Stimulated activated CD8-positive, alpha-beta memory T cell treated with anti-CD3 and anti-CD28 coated beads, Interleukin-4, amount 100 ng/mL, for 1 hour (primary cell): ENCODE measurements around the gene KRTAP4-3.
"Not testable (repeated sequence)": the region's sequence is repeated elsewhere in the genome, so short reads cannot be mapped to it uniquely, and the experiment has no call there.

ENCODE experiments used
- DNase-seq, 2 donors: peaks; one replicate each; pipeline ENCODE4 v3.0.0-alpha.2; 2020; ENCODE audit warnings: low read depth in 2 of 2, low spot score in 1 of 2

The KRTAP4-3 gene

DNA sequence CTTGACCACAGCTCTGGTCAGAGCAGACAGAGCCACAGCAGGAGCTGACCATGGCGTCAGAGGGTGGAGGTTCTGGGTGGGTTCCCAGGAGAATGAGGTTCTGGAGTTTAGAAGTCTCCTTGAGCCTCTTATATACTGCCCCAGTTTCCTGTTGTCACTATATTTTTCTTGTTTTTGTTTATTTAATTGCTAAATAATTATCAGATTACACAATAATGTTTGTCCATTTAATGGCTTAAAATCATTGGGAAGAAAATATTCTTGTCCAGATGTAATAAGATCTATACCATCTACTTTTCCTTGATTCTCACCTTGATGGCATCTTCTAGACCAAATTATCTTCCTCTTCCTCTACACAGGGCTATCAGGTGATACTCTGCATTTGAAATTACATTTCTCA is at the start of gene KRTAP4-3:
Gene KRTAP4-3 (minus strand): TSS at position 101 of the 400 bp plus-strand sequence. CDS start 49 bp downstream, at position 52.
- no peak for DNase-seq

DNA sequence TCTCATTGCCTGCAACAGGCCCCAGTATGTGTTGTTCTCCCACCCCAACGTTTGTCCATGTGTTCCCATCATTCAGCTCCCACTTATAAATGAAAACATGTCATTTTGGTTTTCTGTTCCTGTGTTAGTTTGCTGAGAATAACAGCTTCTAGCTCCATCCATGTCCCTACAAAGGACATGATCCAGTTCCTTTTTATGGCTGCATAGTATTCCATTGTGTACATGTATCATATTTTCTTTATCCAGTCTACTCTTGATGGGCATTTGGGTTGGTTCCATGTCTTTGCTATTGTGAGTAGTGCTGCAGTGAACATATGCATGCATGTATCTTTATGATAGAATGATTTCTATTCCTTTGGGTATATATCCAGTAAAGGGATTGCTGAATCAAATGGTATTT is 47.7 kb upstream of the KRTAP4-3 start:
- DNase-seq = no peak

DNA sequence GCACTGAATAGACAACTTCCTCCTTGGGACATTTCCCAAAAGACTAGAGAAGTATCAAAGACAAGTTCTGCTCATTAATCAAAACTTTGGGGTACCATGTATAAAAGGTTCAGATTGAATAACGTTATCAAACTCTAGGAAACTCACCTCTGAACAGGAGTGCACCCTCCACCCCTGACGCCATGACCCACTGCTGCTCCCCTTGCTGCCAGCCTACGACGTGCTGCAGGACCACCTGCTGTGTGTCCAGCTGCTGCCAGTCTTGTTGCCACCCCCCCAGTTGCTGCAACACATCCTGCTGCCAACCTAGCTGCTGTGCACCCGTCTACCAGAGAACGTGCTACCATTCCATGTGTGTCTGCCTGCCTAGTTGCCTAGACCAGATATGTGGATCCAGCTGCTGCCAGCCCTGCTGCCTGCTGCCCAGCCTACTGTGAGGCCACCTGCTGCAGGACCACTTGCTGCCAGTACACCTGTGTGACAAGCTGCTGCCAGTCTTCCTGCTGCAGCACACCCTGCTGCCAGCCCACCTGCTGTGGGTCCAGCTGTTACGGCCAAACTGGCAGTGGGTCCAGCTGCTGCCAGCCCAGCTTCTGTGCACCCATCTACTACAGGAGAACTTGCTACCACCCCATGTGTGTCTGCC is 44.6 kb upstream of the KRTAP4-3 start:
- no peak for DNase-seq

DNA sequence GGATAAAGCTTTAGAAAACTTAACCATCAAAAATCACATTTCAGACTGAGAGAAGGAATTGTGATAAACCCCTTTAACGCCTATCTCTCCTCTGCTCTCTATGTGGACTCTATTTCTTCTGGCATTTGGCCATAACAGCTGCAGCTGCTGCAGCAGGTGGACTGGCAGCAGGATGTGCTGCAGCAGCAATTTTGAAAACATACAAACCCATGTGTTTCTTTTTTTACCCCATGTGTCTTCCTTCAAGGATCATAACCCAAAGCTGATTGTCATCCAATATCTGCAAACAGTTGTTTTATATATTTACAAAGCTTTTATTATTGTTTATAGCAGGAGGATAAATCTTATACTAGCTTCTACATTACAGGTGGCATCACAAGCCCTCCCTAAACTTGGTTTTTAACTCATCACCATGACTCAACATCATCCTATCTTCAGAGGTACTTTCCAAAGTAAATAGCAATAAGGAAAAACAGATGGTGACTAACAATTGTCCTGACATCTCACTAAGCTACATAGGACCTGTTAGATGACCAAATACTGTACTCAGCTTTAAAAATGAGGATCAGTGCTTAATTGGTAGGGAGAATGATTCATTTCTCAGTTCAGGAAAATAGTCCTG is 43.9 kb upstream of the KRTAP4-3 start:
- DNase-seq = no peak

DNA sequence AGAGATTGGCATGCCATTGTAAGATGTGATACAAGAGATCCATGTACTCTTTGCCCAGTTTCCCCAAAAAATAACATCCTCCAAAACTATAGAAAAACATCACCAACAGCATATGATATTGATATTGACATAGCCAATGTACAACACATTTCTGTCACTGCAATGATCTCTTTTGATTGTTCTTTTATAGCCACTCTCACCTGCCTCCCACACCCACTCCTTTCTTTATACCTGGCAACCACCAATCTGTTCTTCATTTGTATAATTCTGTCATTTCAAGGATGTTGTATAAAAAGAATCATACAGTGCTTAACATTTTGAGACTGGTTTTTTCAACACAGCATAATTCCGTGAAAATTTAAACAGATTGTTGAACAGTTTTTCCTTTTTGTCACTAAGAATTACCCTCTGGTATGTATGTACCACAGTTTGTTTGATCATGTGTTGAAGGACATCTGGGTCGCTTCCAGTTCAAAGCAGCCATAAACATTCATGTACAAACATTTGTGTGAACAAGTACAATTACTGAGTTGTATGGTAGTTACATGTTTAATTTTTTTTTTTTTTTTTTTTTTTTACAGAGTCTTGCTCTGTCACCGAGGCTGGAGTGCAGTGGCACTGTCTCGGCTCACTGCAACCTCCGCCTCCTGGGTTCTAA is 31.5 kb upstream of the KRTAP4-3 start:
- no peak for DNase-seq

DNA sequence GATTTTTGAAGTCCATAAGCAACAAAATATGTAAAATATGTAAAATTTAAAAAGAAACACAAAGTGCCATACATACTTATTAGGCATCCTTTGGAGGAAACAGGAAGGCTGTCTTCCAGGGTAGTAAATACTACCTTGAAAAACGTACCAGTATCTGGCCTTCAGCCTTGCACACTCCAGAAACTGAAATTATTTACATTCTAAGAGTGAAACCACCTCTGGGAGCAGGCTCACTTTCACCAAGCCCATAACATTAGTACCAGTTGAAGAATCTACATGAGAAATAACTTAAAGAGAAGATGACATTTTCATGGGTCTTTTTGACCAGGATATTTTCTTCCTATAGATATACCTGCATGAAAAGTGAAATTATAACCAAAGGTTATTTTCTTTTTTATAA is 28.0 kb upstream of the KRTAP4-3 start:
- DNase-seq = no peak

DNA sequence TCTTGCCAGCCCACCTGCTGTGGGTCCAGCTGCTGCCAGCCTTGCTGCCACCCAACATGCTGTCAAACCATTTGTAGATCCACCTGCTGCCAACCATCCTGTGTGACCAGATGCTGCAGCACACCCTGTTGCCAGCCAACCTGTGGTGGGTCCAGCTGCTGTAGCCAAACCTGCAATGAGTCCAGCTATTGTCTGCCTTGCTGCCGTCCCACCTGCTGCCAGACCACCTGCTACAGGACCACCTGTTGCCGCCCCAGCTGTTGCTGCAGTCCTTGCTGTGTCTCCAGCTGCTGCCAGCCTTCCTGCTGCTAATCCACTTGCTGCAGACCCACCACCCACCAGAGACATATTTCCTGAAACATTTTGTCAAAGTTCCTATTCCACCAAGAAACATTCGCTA is 22.3 kb upstream of the KRTAP4-3 start:
- no peak for DNase-seq

DNA sequence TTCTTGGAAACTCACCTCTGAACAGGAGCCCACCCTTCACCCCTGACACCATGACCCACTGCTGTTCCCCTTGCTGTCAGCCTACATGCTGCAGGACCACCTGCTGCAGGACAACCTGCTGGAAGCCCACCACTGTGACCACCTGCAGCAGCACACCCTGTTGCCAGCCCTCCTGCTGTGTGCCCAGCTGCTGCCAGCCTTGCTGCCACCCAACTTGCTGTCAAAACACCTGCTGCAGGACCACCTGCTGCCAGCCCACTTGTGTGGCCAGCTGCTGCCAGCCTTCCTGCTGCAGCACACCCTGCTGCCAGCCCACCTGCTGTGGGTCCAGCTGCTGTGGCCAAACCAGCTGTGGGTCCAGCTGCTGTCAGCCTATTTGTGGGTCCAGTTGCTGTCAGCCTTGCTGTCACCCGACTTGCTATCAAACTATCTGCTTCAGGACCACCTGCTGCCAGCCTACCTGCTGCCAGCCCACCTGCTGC is 21.9 kb upstream of the KRTAP4-3 start, which contains the start of gene KRTAP9-1:
Gene KRTAP9-1 (plus strand): TSS at position 51 of the 482 bp plus-strand sequence. CDS start 0 bp downstream, at position 51.
- DNase-seq = not testable (repeated sequence)

DNA sequence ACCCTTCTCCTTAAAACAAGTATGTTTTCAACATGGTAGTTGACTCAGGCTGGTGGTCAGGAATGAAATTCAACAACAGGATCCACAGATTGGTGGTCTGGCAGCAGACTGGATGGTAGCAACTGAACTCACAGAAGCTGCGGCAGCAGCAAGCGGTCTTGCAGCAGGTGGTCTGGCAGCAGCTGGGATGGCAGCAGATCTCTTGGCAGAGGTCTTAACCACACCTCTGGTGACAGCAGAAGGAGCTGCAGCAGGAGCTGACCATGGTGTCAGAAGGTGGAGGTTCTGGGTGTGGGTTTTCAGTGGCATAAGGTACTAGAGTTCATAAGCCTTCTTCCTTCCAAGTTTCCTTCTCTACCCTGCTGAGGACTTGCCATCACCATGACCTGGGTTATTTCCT is 18.9 kb upstream of the KRTAP4-3 start:
- DNase-seq = no peak

DNA sequence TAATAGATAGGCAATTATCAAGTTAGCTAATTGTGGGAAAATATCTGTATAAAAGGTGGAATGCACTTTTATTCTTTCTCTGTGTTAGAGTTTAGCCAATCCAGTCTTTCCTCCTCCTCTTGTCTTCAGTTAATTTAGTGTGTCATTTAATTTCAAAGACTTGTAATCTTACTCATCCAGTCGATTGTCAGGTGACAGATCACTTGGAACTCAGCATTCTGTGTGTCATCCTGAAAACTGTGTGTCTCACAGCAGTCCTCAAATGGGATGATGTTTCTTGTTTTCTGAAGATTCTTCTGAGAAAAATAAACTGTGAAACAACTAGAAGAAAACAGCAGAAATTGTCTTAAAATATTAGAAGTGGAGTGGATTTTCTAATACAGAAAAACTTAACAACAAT is 17.0 kb upstream of the KRTAP4-3 start:
- DNase-seq = no peak

DNA sequence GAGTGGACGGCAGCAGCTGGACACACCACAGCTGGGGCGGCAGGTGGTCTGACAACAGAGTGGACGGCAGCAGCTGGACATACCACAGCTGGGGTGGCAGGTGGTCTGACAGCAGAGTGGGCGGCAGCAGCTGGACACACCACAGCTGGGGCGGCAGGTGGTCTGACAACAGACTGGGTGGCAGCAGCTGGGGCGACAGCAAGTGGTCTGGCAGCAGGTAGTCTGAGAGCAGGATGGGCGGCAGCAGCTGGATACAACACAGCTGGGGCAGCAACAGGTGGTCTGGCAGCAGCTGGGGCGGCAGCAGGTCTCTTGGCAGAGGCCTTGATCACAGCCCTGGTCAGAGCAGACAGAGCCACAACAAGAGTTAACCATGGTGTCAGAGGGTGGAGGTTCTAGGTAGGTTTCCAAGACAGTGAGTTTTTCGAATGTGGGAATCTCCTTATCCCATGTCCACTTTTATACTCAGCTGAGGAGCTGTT is 16.5 kb upstream of the KRTAP4-3 start, which contains the start of gene KRTAP4-1:
Gene KRTAP4-1 (minus strand): TSS at position 432 of the 482 bp plus-strand sequence. CDS start 57 bp downstream, at position 375.
- DNase-seq = no peak

DNA sequence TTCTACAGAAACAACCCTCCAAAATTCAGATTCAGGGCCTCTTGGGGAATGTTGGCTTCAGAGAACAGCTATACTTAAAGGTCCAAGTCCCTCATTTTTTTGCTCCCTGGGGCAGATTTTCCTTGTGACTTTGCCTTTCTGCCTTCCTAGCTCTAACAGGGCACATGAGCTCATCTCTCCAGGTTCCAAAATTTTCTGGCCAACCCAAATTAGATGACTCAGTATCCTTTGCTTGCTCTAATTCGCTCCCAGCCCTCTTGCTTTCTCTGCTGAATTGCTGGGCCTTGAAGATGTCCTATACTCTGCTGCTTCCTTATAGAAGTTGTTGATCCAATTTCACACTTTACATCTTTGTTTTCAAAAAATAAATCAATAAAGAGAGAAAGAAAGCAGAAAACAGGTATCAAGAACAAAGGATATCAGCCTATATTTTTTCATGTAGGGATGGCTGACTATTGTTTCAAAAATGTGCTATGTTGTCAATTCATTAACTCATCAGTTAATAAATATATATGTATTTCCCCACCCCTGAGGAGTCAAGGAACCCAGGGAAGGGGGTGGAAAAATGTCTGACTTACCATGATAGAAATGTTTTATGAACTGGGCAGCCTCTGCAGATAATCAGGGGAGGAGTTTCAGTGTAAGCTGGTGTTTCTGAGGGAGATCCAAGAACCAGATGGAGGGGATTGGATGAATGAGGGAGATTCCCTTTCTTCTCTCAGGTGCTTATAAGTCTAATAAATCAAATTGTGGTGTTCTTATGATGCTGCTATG is 11.0 kb upstream of the KRTAP4-3 start:
- DNase-seq = no peak

DNA sequence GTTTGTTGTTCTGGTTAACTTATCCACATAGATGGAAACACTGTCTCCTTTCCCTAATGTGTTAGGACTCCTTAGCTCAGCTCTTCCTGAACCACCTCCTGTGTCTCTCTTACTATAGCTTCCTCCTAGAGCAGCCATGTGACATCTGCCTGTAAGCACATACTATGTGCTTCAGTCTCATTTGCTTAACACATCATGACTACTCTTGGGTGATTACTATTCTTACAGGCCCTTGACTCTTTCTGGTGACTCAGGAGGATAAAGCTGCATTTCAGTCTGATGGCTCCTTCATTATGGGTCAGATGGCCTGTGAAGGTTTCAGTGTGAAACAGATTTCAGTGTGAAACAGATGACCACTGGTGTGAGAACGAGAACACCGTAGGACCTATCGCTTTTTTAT is 10.3 kb upstream of the KRTAP4-3 start:
- no peak for DNase-seq

DNA sequence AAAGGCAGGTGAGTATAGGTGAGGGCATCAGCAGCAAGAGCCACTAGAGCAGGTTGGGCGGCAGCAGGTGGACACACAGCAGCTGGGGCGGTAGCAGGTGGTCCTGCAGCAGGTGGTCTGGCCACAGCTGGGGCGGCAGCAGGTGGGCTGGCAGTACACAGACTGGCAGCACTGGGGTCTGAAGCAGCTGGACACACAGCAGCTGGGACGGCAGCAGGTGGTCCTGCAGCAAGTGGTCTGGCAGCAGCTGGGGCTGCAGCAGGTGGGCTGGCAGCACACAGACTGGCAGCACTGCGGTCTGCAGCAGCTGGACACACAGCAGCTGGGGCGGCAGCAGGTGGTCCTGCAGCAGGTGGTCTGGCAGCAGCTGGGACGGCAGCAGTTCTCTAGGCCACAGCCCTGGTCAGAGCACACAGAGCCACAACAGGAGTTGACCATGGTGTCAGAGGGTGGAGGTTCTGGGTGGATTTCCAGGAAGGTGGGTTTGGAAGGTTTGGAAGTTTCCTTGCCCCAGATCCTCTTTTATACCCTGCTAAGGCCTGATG is 9.8 kb upstream of the KRTAP4-3 start, which contains the start of gene KRTAP4-2:
Gene KRTAP4-2 (minus strand): TSS at position 495 of the 545 bp plus-strand sequence. CDS start 57 bp downstream, at position 438.
- no peak for DNase-seq

DNA sequence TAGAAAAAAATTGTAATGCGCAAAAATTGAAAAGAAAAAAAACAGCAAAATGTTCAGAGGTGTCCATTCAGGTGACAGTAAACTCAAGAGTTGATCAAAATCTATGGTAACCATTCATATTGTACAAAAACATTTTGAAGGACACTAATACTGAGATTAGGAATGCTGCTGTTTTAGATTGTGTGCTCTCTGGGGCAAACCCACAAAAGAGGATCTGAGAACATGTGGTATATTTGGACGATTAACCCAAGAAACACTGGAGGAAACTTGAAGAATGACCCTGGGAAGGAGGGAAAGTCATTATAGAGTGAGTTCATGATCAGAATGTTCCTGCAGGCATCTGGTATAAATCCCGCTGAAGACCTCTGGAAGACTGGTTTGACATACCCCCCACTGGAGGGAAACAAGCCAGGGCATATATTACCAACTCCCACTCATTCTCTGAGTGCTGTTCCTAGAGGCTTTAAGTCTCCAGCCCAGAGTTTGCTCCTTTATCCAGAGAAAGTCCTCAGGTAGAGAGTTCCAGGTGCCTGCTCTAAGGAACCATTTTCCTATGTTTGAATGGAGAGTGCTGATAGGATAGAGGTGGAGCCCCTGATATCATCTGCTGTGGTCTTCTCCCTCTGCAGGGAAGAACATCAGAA is 8.8 kb upstream of the KRTAP4-3 start:
- DNase-seq = no peak

DNA sequence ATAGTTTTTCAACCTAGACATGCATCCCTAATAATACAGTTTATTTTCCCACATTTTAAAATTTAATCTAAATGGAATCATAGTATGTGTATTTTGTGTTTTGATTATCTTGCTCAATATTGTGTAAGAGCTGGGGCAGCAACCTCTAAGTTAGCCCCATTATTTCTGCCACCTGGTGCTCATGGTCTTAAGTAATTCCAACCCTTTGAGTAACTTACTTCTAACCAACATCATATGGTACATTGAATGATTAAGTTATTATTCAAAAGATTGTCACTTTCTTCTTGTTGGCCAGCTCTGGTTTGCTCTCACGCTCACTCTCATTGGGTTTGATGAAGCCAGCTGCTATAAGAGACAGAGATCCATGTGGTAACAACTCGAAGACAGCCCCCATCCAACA is 3.9 kb upstream of the KRTAP4-3 start:
- no peak for DNase-seq

DNA sequence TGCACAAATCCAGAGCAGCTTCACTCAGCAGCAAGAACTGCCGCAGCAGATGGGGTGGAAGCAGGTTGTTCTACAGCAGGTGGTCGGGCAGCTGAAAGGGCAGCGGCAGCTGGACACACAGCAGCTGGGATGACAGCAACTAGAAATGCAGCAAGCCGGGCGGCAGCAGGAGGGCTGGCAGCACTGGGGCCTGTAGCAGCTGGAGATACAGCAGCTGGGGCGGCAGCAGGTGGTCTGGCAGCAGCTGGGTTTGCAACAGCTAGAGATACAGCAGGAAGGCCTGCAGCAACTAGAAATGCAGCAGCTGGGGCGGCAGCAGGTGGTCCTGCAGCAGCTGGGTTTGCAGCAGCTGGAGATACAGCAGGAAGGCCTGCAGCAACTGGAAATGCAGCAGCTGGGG is 460 bp downstream of the KRTAP4-3 start:
- DNase-seq = no peak

DNA sequence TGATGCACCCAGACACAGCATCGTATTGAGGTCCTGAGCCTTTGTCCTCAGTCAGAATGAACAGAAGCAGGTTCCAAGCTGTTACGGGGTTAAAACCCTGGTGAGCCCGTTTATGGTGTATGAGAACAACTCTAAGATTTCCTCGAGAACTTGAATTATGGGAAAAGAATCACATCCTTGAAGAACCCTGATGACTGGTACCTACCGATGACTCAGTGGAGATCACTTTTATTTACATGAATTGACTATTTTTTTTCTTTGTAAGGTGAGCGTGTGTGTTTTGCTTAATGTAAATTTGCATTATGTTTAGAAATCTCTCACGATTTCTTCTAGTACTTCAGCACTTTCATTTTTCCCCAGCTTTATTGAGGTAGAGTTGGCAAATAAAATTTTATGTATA is 4.2 kb downstream of the KRTAP4-3 start:
- no peak for DNase-seq

DNA sequence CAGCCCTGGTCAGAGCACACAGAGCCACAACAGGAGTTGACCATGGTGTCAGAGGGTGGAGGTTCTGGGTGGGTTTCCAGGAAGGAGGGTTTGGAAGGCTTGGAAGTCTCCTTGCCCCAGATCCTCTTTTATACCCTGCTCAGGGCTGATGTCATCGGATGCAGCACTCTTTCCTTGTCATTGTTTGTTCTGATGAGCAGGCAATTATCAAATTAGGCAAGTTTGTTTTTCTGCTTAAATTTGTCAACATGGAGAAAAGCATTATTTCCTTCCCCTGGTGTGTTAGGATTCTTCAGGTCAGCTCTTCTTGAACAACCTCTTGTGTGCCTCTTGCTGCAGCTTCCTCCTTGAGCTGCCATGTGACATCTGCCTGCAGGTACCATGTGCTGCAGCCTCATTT is 7.4 kb downstream of the KRTAP4-3 start, which contains the start of gene KRTAP4-4:
Gene KRTAP4-4 (minus strand): TSS at position 101 of the 400 bp plus-strand sequence. CDS start 57 bp downstream, at position 44.
- DNase-seq = no peak

DNA sequence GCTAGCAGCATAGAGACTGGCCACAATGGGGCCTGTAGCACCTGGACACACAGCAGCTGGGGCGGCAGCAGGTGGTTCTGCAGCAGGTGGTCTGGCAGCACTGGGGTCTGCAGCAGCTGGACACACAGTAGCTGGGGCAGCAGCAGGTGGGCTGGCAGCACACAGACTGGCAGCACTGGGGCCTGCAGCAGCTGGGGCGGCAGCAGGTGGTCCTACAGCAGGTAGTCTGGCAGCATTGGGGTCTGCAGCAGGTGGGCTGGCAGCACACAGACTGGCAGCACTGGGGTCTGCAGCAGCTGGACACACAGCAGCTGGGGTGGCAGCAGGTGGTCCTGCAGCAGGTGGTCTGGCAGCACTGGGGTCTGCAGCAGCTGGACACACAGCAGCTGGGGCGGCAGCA is 7.8 kb downstream of the KRTAP4-3 start:
- not testable (repeated sequence) for DNase-seq
